HG03039 (cell line): ENCODE results near the gene OR9G1.
"Not testable (repeated sequence)": the region's sequence is repeated elsewhere in the genome, so short reads cannot be mapped to it uniquely, and the experiment has no call there.

ENCODE experiments used
- ATAC-seq: cut with Tn5 transposase; IDR thresholded peaks from one replicate; pipeline ENCODE4 v1.9.1; 2021; ENCODE audit warnings: mild to moderate bottlenecking, moderate library complexity; ENCODE audit not compliant: unreplicated experiment

Gene OR9G1

GRCh38 chr11:56698795-56699194 is at the start of gene OR9G1:
Gene OR9G1, plus strand, starts transcription at chr11:56699095. Its CDS starts 1,293 bp downstream, at chr11:56700388.
- ATAC-seq = no peak

GRCh38 chr11:56659755-56660154 is 39.1 kb upstream of the OR9G1 start:
- no peak for ATAC-seq

- ATAC-seq = no peak
These were observed 35.5 kb upstream of the OR9G1 start, which contains the start of gene OR5AR1 for GRCh38 chr11:56663386-56663785. Gene OR5AR1, plus strand, starts transcription at chr11:56663686. Its CDS starts 0 bp downstream, at chr11:56663686.

GRCh38 chr11:56670984-56671383 is 27.9 kb upstream of the OR9G1 start:
- ATAC-seq = no peak

- no peak for ATAC-seq
These were observed 10.3 kb upstream of the OR9G1 start for GRCh38 chr11:56688554-56689100.

GRCh38 chr11:56691179-56691578 is 7.7 kb upstream of the OR9G1 start:
- ATAC-seq = not testable (repeated sequence)

- no peak for ATAC-seq
These were observed 5.5 kb upstream of the OR9G1 start for GRCh38 chr11:56693428-56693827.

- ATAC-seq = no peak
These were observed 1.5 kb downstream of the OR9G1 start for GRCh38 chr11:56700242-56700913.

- no peak for ATAC-seq
These were observed 2.1 kb downstream of the OR9G1 start for GRCh38 chr11:56700914-56701485.

- ATAC-seq = no peak
These were observed 7.0 kb downstream of the OR9G1 start for GRCh38 chr11:56705784-56706396.

- no peak for ATAC-seq
These were observed 7.6 kb downstream of the OR9G1 start for GRCh38 chr11:56706486-56706885.

GRCh38 chr11:56714206-56714605 is 15.3 kb downstream of the OR9G1 start:
- ATAC-seq = no peak

GRCh38 chr11:56716379-56716854 is 17.5 kb downstream of the OR9G1 start:
- ATAC-seq = no peak

- no peak for ATAC-seq
These were observed 21.6 kb downstream of the OR9G1 start for GRCh38 chr11:56720513-56720912.

GRCh38 chr11:56740107-56740506 is 41.2 kb downstream of the OR9G1 start:
- no peak for ATAC-seq

GRCh38 chr11:56740886-56741285 is 42.0 kb downstream of the OR9G1 start:
- ATAC-seq = no peak

GRCh38 chr11:56748597-56748996 is 49.7 kb downstream of the OR9G1 start, which contains the start of gene OR9G4:
Gene OR9G4, minus strand, starts transcription at chr11:56748697. Its CDS starts 4,931 bp downstream, at chr11:56743766.
- no peak for ATAC-seq

- ATAC-seq = no peak
These were observed 51.3 kb downstream of the OR9G1 start for GRCh38 chr11:56750190-56750589.

- ATAC-seq = no peak
These were observed 52.6 kb downstream of the OR9G1 start for GRCh38 chr11:56751480-56751879.
